GM10266 (cell line): ENCODE data around the gene CCDC93.
"Not testable (repeated sequence)": the region's sequence is repeated elsewhere in the genome, so short reads cannot be mapped to it uniquely, and the experiment has no call there.

Experiments used
- DNase-seq: peaks from one replicate; pipeline ENCODE4 v3.0.0; 2012; ENCODE audit errors: extremely low spot score
- CTCF ChIP-seq: IDR thresholded peaks from 2 replicates; pipeline ENCODE4 v1.5.1; 2012; ENCODE audit warnings: mild to moderate bottlenecking, low read depth; ENCODE audit not compliant: control insufficient read depth, insufficient read depth; ENCODE audit errors: missing control alignments

The CCDC93 gene

GRCh38 chr2:117935954-117936353 is 77.9 kb downstream of the CCDC93 start:
- no peak for TF ChIP-seq CTCF
- no peak for DNase-seq

GRCh38 chr2:117935456-117935855 is 78.4 kb downstream of the CCDC93 start:
- TF ChIP-seq CTCF, result no peak
- no peak for DNase-seq

GRCh38 chr2:117933884-117934354 is 80.0 kb downstream of the CCDC93 start:
- no peak for DNase-seq
- no peak for TF ChIP-seq CTCF

- TF ChIP-seq CTCF, result no peak
Measured at GRCh38 chr2:117931978-117932377, 81.9 kb downstream of the CCDC93 start.

GRCh38 chr2:117931266-117931665 is 82.6 kb downstream of the CCDC93 start:
- no peak for DNase-seq
- no peak for TF ChIP-seq CTCF

More at GRCh38 chr2:117931978-117932377, 81.9 kb downstream of the CCDC93 start:
- DNase-seq, result no peak

- no peak for TF ChIP-seq CTCF
- no peak for DNase-seq
Measured at GRCh38 chr2:117930775-117931174, 83.1 kb downstream of the CCDC93 start.

- DNase-seq, result not testable (repeated sequence)
Measured at GRCh38 chr2:117923471-117923870, 90.4 kb downstream of the CCDC93 start.

- TF ChIP-seq CTCF, result no peak
- DNase-seq, result no peak
Measured at GRCh38 chr2:117921520-117921919, 92.3 kb downstream of the CCDC93 start.
